GM10266 (cell line): ENCODE data around the gene PNPLA8.

ENCODE experiments used
- DNase-seq: peaks from one replicate; pipeline ENCODE4 v3.0.0; 2012; ENCODE audit errors: extremely low spot score
- CTCF ChIP-seq: IDR thresholded peaks from 2 replicates; pipeline ENCODE4 v1.5.1; 2012; ENCODE audit warnings: mild to moderate bottlenecking, low read depth; ENCODE audit not compliant: control insufficient read depth, insufficient read depth; ENCODE audit errors: missing control alignments

Gene PNPLA8

GRCh38 chr7:108528183-108528712 lies 2.3 kb upstream of the PNPLA8 start:
- DNase-seq: no peak
- TF ChIP-seq CTCF: no peak

GRCh38 chr7:108526768-108527017 lies 758 bp upstream of the PNPLA8 start:
- no peak for DNase-seq
- no peak for TF ChIP-seq CTCF

GRCh38 chr7:108525327-108525984 lies 479 bp downstream of the PNPLA8 start:
- DNase-seq: peak; percentile 68
- TF ChIP-seq CTCF: no peak

GRCh38 chr7:108522780-108523179 lies 3.2 kb downstream of the PNPLA8 start:
- TF ChIP-seq CTCF: no peak
- no peak for DNase-seq

- TF ChIP-seq CTCF: no peak
- no peak for DNase-seq
These were observed 8.0 kb downstream of the PNPLA8 start for GRCh38 chr7:108517951-108518350.

GRCh38 chr7:108515630-108516029 lies 10.3 kb downstream of the PNPLA8 start:
- DNase-seq: no peak
- TF ChIP-seq CTCF: no peak

GRCh38 chr7:108515013-108515412 lies 10.9 kb downstream of the PNPLA8 start:
- no peak for TF ChIP-seq CTCF
- DNase-seq: no peak
